Vagina (tissue), 2 donors: Measurements from ENCODE around the gene CEP152.

Experiments
- POLR2A ChIP-seq, 2 donors: fragments of 450-650 bp; IDR thresholded peaks; one replicate each; pipeline ENCODE4 v1.6.1; 2017; ENCODE audit warnings: antibody characterized with exemption in 2 of 2, mild to moderate bottlenecking in 2 of 2, moderate library complexity in 2 of 2
- POLR2AphosphoS5 ChIP-seq, 2 donors: sonication (generic); formaldehyde crosslinking; IDR thresholded peaks; one replicate each; pipeline ENCODE4 v1.9.0; 2017; ENCODE audit warnings: antibody characterized with exemption in 2 of 2, mild to moderate bottlenecking in 2 of 2, low read depth in 1 of 2; ENCODE audit not compliant: insufficient read depth in 1 of 2
- TF ChIP-seq, protein P1 (sequence below), 3 experiments: fragments of 450-650 bp in 2 of 3; fragments of 200-600 bp in 1 of 3; sonication (generic) in 1 of 3; IDR thresholded peaks; one replicate each; pipeline ENCODE4 v1.5.1; 2017 to 2019; ENCODE audit warnings: antibody characterized with exemption in 3 of 3, mild to moderate bottlenecking in 2 of 3, moderate library complexity in 2 of 3

DNA sequence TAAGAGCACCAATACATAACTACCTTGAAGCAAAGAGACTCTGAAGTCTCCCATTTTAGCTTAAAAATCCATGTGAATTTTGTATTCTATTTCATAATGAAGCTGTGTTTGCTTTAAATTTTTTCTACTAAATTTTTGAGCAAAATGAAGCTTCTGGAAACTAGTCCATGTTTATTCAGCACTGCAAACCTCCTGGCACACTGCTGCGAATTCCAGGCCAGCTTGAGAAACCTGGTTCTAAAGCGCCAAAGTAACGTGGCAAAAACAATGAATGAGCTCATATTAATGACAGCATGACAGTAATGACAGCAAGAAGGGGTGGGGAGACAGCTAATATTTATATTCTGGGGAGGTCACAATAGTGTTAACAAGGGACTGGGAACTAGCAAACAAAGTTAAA lies 25.7 kb downstream of the CEP152 start:
- TF ChIP-seq, protein P1, sequence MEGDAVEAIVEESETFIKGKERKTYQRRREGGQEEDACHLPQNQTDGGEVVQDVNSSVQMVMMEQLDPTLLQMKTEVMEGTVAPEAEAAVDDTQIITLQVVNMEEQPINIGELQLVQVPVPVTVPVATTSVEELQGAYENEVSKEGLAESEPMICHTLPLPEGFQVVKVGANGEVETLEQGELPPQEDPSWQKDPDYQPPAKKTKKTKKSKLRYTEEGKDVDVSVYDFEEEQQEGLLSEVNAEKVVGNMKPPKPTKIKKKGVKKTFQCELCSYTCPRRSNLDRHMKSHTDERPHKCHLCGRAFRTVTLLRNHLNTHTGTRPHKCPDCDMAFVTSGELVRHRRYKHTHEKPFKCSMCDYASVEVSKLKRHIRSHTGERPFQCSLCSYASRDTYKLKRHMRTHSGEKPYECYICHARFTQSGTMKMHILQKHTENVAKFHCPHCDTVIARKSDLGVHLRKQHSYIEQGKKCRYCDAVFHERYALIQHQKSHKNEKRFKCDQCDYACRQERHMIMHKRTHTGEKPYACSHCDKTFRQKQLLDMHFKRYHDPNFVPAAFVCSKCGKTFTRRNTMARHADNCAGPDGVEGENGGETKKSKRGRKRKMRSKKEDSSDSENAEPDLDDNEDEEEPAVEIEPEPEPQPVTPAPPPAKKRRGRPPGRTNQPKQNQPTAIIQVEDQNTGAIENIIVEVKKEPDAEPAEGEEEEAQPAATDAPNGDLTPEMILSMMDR (IDR thresholded peaks at IDR 0.05) = no peak
- TF ChIP-seq POLR2AphosphoS5 (IDR thresholded peaks at IDR 0.05; ENCODE audit: insufficient read depth in 1 of 2, low read depth in 1 of 2) (no peak), POLR2A (IDR thresholded peaks at IDR 0.05) (no peak)
